Prostate gland (tissue), 2 donors: ENCODE results near the gene RASAL2.

Experiments
- POLR2A ChIP-seq: fragments of 450-650 bp; IDR thresholded peaks from one replicate; pipeline ENCODE4 v1.6.1; 2016; ENCODE audit warnings: antibody characterized with exemption, mild to moderate bottlenecking
- TF ChIP-seq, protein P1 (sequence below), 4 experiments: fragments of 200-600 bp in 2 of 4; fragments of 450-650 bp in 2 of 4; sonication (generic) in 2 of 4; IDR thresholded peaks; 1 replicate in 3 of 4; 2 replicates in 1 of 4; pipeline ENCODE4 v1.5.1; 2016 to 2019; ENCODE audit warnings: antibody characterized with exemption in 4 of 4, mild to moderate bottlenecking in 2 of 4, moderate library complexity in 2 of 4

DNA sequence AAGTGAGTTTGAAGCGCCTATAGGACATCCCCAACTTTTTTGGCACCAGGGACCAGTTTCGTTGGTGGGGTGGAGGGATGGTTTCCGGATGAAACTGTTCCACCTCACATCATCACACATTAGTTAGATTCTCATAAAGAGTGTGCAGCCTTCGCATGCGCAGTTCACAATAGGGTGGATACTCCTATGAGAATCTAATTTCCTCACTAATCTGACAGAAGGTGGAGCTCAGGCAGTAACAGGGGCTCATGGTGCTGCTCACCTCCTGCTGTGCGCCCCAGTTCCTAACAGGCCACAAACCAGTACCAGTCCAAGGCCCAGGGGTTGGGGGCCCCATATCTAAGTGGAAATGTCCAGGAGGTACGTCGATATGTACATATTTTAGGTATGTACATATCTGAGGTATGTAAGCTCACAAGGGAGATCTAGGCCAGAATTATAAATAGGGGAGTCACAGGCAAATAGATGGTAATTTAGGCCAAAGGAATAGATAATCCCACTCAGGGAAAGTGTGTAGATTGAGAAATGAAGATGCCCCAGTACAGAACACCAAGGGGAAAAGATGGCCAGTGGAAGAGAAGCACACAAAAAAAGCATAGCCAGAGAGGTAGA is 27.5 kb upstream of the RASAL2 start:
- TF ChIP-seq, protein P1, sequence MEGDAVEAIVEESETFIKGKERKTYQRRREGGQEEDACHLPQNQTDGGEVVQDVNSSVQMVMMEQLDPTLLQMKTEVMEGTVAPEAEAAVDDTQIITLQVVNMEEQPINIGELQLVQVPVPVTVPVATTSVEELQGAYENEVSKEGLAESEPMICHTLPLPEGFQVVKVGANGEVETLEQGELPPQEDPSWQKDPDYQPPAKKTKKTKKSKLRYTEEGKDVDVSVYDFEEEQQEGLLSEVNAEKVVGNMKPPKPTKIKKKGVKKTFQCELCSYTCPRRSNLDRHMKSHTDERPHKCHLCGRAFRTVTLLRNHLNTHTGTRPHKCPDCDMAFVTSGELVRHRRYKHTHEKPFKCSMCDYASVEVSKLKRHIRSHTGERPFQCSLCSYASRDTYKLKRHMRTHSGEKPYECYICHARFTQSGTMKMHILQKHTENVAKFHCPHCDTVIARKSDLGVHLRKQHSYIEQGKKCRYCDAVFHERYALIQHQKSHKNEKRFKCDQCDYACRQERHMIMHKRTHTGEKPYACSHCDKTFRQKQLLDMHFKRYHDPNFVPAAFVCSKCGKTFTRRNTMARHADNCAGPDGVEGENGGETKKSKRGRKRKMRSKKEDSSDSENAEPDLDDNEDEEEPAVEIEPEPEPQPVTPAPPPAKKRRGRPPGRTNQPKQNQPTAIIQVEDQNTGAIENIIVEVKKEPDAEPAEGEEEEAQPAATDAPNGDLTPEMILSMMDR (IDR thresholded peaks at IDR 0.05) = no peak
- TF ChIP-seq POLR2A = no peak
